HepG2 (cell line): Measurements from ENCODE around the gene MAP3K20. TPM values are rescaled to one million over a fixed set of nuclear protein-coding genes. Genes with fewer than 3 reads are reported as not detected.

ENCODE experiments used
- ATAC-seq: fragments of 200-7000 bp; cut with Tn5 transposase; 3 replicates; pipeline ENCODE4 v1.9.1; 2020; ENCODE audit warnings: mild to moderate bottlenecking, moderate library complexity
- BruUV-seq: library from RNA; stranded (reverse); fragments of 400-500 nt; replicated peaks from 2 replicates; lab custom pipeline; 2021; lab: Mats Ljungman, UMichigan
- CTCF ChIA-PET: fragments of 300-600 bp; formaldehyde crosslinking; extraction: SDS; loops from one replicate; lab custom pipeline; 2021; ENCODE audit warnings: low total read pairs, inconsistent platforms, low intra/inter-chr PET ratio; lab: Yijun Ruan, JAX
- POLR2A ChIA-PET: fragments of 350-600 bp; sonication (Branson Sonifier 250); formaldehyde crosslinking; loops from one replicate; lab custom pipeline; 2020; ENCODE audit warnings: antibody characterized with exemption, inconsistent platforms; lab: Yijun Ruan, JAX
- DNase-seq: peaks from one replicate; pipeline ENCODE4 v3.0.0-alpha.2; 2015; ENCODE audit warnings: low spot score
- FAIRE-seq: peaks from 3 replicates; lab custom pipeline; 2011; peaks lifted over from hg19 to GRCh38; lab: Jason Lieb, UNC
- H2AFZ ChIP-seq: one replicate; pipeline ENCODE4 v1.6.1; 2011; ENCODE audit warnings: low read length, inconsistent platforms
- H3K27ac ChIP-seq: fragments of 300-600 bp; 3 replicates; pipeline ENCODE4 v1.8.0; 2011; ENCODE audit warnings: mixed run types, mild to moderate bottlenecking, mixed read lengths, low read length, inconsistent platforms; ENCODE audit not compliant: insufficient read depth; ENCODE audit errors: extremely low read length
- H3K27me3 ChIP-seq, 2 experiments: fragments of 200-600 bp in 1 of 2; 2 replicates in 1 of 2; 3 replicates in 1 of 2; pipeline versions ENCODE4 v1.6.0 to v1.8.0; 2011; ENCODE audit warnings: low read length in 2 of 2, mild to moderate bottlenecking in 2 of 2, moderate library complexity in 2 of 2, inconsistent platforms in 1 of 2; ENCODE audit not compliant: insufficient read depth in 2 of 2, control insufficient read depth in 1 of 2
- H3K36me3 ChIP-seq, 2 experiments: fragments of 200-600 bp in 1 of 2; replicated peaks in 1 of 2; 2 replicates in 1 of 2; 3 replicates in 1 of 2; pipeline versions ENCODE4 v1.5.1 to v1.8.0; 2011; ENCODE audit warnings: low read length in 2 of 2, inconsistent platforms in 1 of 2; ENCODE audit not compliant: insufficient read depth in 2 of 2, control insufficient read depth in 1 of 2
- H3K4me1 ChIP-seq: 2 replicates; pipeline ENCODE4 v1.5.1; 2012; ENCODE audit warnings: low read length, inconsistent platforms; ENCODE audit not compliant: insufficient read depth
- H3K4me2 ChIP-seq: 2 replicates; pipeline ENCODE4 v1.6.0; 2011; ENCODE audit warnings: low read depth, low read length, inconsistent platforms
- H3K4me3 ChIP-seq, 3 experiments: fragments of 200-600 bp in 1 of 3; sonication (generic), shearing (Covaris generic) in 1 of 3; replicated peaks in 1 of 3; 2 replicates each; pipeline ENCODE4 v1.5.1; 2011 to 2016; ENCODE audit warnings: low read length in 3 of 3, inconsistent platforms in 2 of 3, low read depth in 2 of 3, mild to moderate bottlenecking in 2 of 3, control low read depth in 1 of 3, mixed read lengths in 1 of 3; ENCODE audit not compliant: insufficient read depth in 1 of 3
- H3K79me2 ChIP-seq: one replicate; pipeline ENCODE4 v1.6.1; 2011; ENCODE audit warnings: low read length, inconsistent platforms; ENCODE audit not compliant: insufficient read depth
- H3K9ac ChIP-seq: 2 replicates; pipeline ENCODE4 v1.6.0; 2011; ENCODE audit warnings: mild to moderate bottlenecking, low read depth, low read length, inconsistent platforms; ENCODE audit not compliant: insufficient read depth
- H3K9me3 ChIP-seq: 2 replicates; pipeline ENCODE4 v1.5.1; 2012; ENCODE audit warnings: mild to moderate bottlenecking, low read length
- H4K20me1 ChIP-seq: 2 replicates; pipeline ENCODE4 v1.6.0; 2011; ENCODE audit warnings: inconsistent platforms, mild to moderate bottlenecking, low read length, moderate library complexity; ENCODE audit not compliant: insufficient read depth
- FLYWCH1 ChIP-seq: sonication (generic); formaldehyde crosslinking; IDR thresholded peaks from 2 replicates; pipeline ENCODE4 v1.8.1; 2023; ENCODE audit warnings: mild to moderate bottlenecking, missing genetic modification reagents
- MAZ ChIP-seq, 2 experiments: sonication (generic) in 1 of 2; formaldehyde crosslinking in 1 of 2; IDR thresholded peaks; 2 replicates each; pipeline versions ENCODE4 v1.5.0 to v1.6.1; 2012 to 2020; ENCODE audit warnings: low read depth in 2 of 2, mild to moderate bottlenecking in 2 of 2, borderline replicate concordance in 1 of 2, improper control_type of control experiment in 1 of 2, low read length in 1 of 2, missing genetic modification reagents in 1 of 2, moderate library complexity in 1 of 2
- ZFP62 ChIP-seq: sonication (generic); formaldehyde crosslinking; IDR thresholded peaks from 2 replicates; pipeline ENCODE4 v1.4.0; 2020; ENCODE audit warnings: missing genetic modification reagents
- ZNF180 ChIP-seq: sonication (generic); formaldehyde crosslinking; IDR thresholded peaks from 2 replicates; pipeline ENCODE4 v1.4.0; 2020; ENCODE audit warnings: low read depth, missing genetic modification reagents, borderline replicate concordance
- ZNF792 ChIP-seq: IDR thresholded peaks from 2 replicates; pipeline ENCODE4 v1.6.1; 2016
- WGBS: methylation state at CpG from one replicate; pipeline ENCODE4 v1.1.6; 2017; ENCODE audit warnings: low lambda C conversion rate; 5-methylcytosine and 5-hydroxymethylcytosine counted together
- in situ Hi-C: cut with HindIII; loops from 2 replicates; pipeline ENCODE4 v1.10.0; 2017; ENCODE audit warnings: low pct_unique_long_range_greater_than_20kb; ENCODE audit not compliant: extremely low pct_ligation_motif_present
- intact Hi-C: fragments of 100-400 bp; cut with micrococcal nuclease; formaldehyde crosslinking; loops from one replicate; pipeline ENCODE4 v1.10.0; 2022; ENCODE audit not compliant: unreplicated experiment
- polyA plus RNA-seq, 8 experiments: library from polyadenylated mRNA; depleted of rRNA in 3 of 8; stranded (reverse) in 7 of 8; unstranded in 1 of 8; fragments of >200 nt; fragmentation: Illumina TruSeq in 4 of 8; extraction: Trizol in 4 of 8; gene quantifications; 2 replicates each; pipeline versions ENCODE4 v1.2.1 to v1.2.3, GENCODE V29; 2011 to 2016; ENCODE audit warnings: low read depth in 4 of 8, missing spikeins in 1 of 8, mixed read lengths in 1 of 8; ENCODE audit not compliant: insufficient read depth in 1 of 8
- total RNA-seq, 5 experiments: library from RNA; depleted of rRNA; stranded (reverse); fragments of >200 nt; fragmentation: Illumina TruSeq; extraction: Trizol; gene quantifications; 2 replicates each; pipeline ENCODE4 v1.2.3, GENCODE V29; 2016; ENCODE audit warnings: low read depth in 1 of 5
- TF ChIP-seq, protein P1 (sequence below): sonication (generic); formaldehyde crosslinking; IDR thresholded peaks from 2 replicates; pipeline ENCODE4 v1.4.0; 2020; ENCODE audit warnings: missing genetic modification reagents
- TF ChIP-seq, protein P2 (sequence below): sonication (generic); formaldehyde crosslinking; IDR thresholded peaks from 2 replicates; pipeline ENCODE4 v1.9.0; 2021; ENCODE audit warnings: missing genetic modification reagents, mild to moderate bottlenecking, borderline replicate concordance

Gene MAP3K20
- total and polyA plus RNA-seq, 2 of the 13 experiments (the other 11 are each of a cell fraction or from before 2014, with no cell fraction given): 5.2 to 13.5 TPM

GRCh38 chr2:173107629-173108022, 32.0 kb downstream of the MAP3K20 start:
- WGBS: 93% methylated on average over 6 of the region's 6 CpGs

DNA sequence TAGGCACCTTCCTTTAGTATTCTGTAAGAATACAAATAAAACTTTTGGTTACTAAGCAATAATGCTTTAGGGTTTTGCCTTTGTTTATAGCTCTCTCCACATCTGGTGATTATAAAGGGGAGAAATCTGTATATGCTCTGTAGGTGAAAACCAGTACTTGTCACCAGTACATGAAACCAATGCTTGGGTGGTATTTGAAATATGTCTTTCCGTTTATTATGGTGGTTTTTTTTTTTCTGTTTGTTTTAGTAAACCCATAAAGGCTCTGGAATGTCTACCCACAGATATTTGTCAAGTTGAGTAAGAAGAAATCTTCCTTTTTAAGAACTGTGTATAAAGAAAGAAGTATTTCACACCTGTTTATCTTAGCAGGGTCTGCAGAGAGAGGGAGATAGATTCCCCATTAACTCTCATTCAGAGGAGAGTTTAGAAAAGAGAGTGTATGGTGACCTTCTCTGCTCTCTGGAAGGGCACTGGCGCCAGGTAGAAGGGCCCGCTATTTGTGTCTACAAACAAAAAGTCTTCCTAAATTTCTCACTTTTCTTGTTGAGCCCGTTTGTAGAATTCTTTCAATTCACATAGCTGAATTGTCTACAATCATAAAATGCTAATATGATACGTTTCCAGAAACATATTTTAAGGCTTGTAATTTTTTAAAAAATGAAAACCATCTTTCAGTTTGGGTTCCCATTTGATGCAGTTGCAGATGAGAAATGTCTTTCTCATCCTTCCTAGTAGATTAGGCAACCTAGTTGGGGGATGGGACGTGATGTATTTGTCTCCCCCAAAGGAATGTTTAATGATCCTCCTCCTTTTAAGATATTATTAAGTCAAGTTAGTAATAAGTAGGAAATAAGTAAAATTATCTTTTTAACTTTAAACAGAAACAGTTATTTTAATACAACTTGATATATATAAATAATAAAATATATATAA, 33.9 kb downstream of the MAP3K20 start:
- Histone ChIP-seq H3K4me1 (peaks cover 7% of the 10 kb centered on the region; the same call in 1 of the 2 replicates), H2AFZ (no peak overlapping the region), H3K27ac (no peak overlapping the region), H3K4me3 (no peak overlapping the region), H3K79me2 (no peaks in the 10 kb centered on the region), H3K9ac (no peak overlapping the region), H4K20me1 (no peaks in the 10 kb centered on the region), H3K36me3 (no peaks in the 10 kb centered on the region), H3K9me3 (no peaks in the 10 kb centered on the region), H3K27me3 (no peaks in the 10 kb centered on the region), H3K4me2 (no peak overlapping the region)
- intact Hi-C loops (no loop called here), in situ Hi-C loops (no loop called here)
- FAIRE-seq (no peak), DNase-seq (peak; percentile 37), ATAC-seq (no peak)
- CTCF ChIA-PET: no interaction called here
- POLR2A ChIA-PET: no interaction called here
- TF ChIP-seq, protein P1, sequence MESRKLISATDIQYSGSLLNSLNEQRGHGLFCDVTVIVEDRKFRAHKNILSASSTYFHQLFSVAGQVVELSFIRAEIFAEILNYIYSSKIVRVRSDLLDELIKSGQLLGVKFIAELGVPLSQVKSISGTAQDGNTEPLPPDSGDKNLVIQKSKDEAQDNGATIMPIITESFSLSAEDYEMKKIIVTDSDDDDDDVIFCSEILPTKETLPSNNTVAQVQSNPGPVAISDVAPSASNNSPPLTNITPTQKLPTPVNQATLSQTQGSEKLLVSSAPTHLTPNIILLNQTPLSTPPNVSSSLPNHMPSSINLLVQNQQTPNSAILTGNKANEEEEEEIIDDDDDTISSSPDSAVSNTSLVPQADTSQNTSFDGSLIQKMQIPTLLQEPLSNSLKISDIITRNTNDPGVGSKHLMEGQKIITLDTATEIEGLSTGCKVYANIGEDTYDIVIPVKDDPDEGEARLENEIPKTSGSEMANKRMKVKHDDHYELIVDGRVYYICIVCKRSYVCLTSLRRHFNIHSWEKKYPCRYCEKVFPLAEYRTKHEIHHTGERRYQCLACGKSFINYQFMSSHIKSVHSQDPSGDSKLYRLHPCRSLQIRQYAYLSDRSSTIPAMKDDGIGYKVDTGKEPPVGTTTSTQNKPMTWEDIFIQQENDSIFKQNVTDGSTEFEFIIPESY (CRISPR knock-in tag): peak; percentile 45; the same call in 1 of the 2 replicates
- no peak for TF ChIP-seq ZNF180 (CRISPR knock-in tag)
- TF ChIP-seq FLYWCH1 (CRISPR knock-in tag): no peak
- no peak for TF ChIP-seq ZNF792 (CRISPR knock-in tag)
- no peak for TF ChIP-seq MAZ (IDR thresholded peaks at IDR 0.05; ENCODE audit: borderline replicate concordance, low read depth, low read length)
- TF ChIP-seq MAZ (CRISPR knock-in tag; IDR thresholded peaks at IDR 0.05; ENCODE audit: low read depth): no peak
- no peak for TF ChIP-seq ZFP62 (CRISPR knock-in tag)
- no TSS peak for BruUV-seq
- WGBS: 84% methylated on average over 6 of the region's 6 CpGs

More at GRCh38 chr2:173107629-173108022, 32.0 kb downstream of the MAP3K20 start:
- Histone ChIP-seq H3K27ac (no peak overlapping the region), H3K4me1 (peaks cover 7% of the 10 kb centered on the region; the same call in 1 of the 2 replicates), H3K36me3 (no peaks in the 10 kb centered on the region), H3K9me3 (no peaks in the 10 kb centered on the region), H3K4me2 (no peak overlapping the region), H3K9ac (no peak overlapping the region), H3K4me3 (no peak overlapping the region), H2AFZ (no peak overlapping the region)
- FAIRE-seq: no peak
- ChIA-PET POLR2A (no interaction called here), CTCF (no interaction called here)
- no TSS peak for BruUV-seq
- intact Hi-C loops: no loop called here
- ATAC-seq: no peak
- TF ChIP-seq, protein P2, sequence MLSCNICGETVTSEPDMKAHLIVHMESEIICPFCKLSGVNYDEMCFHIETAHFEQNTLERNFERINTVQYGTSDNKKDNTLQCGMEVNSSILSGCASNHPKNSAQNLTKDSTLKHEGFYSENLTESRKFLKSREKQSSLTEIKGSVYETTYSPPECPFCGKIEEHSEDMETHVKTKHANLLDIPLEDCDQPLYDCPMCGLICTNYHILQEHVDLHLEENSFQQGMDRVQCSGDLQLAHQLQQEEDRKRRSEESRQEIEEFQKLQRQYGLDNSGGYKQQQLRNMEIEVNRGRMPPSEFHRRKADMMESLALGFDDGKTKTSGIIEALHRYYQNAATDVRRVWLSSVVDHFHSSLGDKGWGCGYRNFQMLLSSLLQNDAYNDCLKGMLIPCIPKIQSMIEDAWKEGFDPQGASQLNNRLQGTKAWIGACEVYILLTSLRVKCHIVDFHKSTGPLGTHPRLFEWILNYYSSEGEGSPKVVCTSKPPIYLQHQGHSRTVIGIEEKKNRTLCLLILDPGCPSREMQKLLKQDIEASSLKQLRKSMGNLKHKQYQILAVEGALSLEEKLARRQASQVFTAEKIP (CRISPR knock-in tag): no peak
- TF ChIP-seq, all 625 proteins: peak for 0
- in situ Hi-C loops: no loop called here
- H3K79me2 ChIP-seq: no peaks in the 10 kb centered on the region
- DNase-seq: no peak
- H3K27me3 ChIP-seq: no peaks in the 10 kb centered on the region
- H4K20me1 ChIP-seq: no peaks in the 10 kb centered on the region
